Measurements from ENCODE around the gene RNF152. TPM values are rescaled to one million over a fixed set of nuclear protein-coding genes. Genes with fewer than 3 reads are reported as not detected.
"Not testable (repeated sequence)": the region's sequence is repeated elsewhere in the genome, so short reads cannot be mapped to it uniquely, and the experiment has no call there.

The RNF152 gene
- total and polyA plus RNA-seq, 5 donors, result 3.6 to 17.9 (median 10.9) TPM

GRCh38 chr18:61821748-61822147 lies 71.1 kb downstream of the RNF152 start:
- H3K27me3 ChIP-seq (ENCODE audit: control insufficient read depth, insufficient read depth), result no peaks in the 10 kb centered on the region
- no peak overlapping the region for H3K27ac ChIP-seq (ENCODE audit: low read length)
- intact Hi-C loops (cut with DNase I), result no loop called here
- DNase-seq (no peak), ATAC-seq (no peak)
- H3K4me3 ChIP-seq (ENCODE audit: low read length), result no peak overlapping the region
- H3K9me3 ChIP-seq (ENCODE audit: control insufficient read depth, low read length), result no peaks in the 10 kb centered on the region
- H3K4me1 ChIP-seq (ENCODE audit: control insufficient read depth, insufficient read depth, low read length), result no peaks in the 10 kb centered on the region
- 81% methylated on average over 4 of the region's 4 CpGs for WGBS

GRCh38 chr18:61820882-61821281 lies 71.9 kb downstream of the RNF152 start:
- ATAC-seq, result no peak
- 91% methylated on average over 1 of the region's 1 CpG for WGBS

GRCh38 chr18:61817086-61817485 lies 75.7 kb downstream of the RNF152 start:
- Histone ChIP-seq H3K9me3 (ENCODE audit: control insufficient read depth, low read length) (no peaks in the 10 kb centered on the region), H3K27ac (ENCODE audit: low read length) (no peak overlapping the region), H3K4me3 (ENCODE audit: low read length) (no peak overlapping the region), H3K27me3 (ENCODE audit: control insufficient read depth, insufficient read depth) (no peaks in the 10 kb centered on the region), H3K4me1 (ENCODE audit: control insufficient read depth, insufficient read depth, low read length) (no peaks in the 10 kb centered on the region)
- intact Hi-C loops (cut with DNase I), result no loop called here
- DNase-seq (no peak), ATAC-seq (no peak)
- WGBS, result 92% methylated on average over 5 of the region's 5 CpGs

More at GRCh38 chr18:61820882-61821281, 71.9 kb downstream of the RNF152 start:
- intact Hi-C loops (cut with DNase I), result no loop called here
- Histone ChIP-seq H3K27ac (ENCODE audit: low read length) (no peak overlapping the region), H3K4me3 (ENCODE audit: low read length) (no peak overlapping the region), H3K9me3 (ENCODE audit: control insufficient read depth, low read length) (no peaks in the 10 kb centered on the region), H3K4me1 (ENCODE audit: control insufficient read depth, insufficient read depth, low read length) (no peaks in the 10 kb centered on the region), H3K27me3 (ENCODE audit: control insufficient read depth, insufficient read depth) (no peaks in the 10 kb centered on the region)
- no peak for DNase-seq

- no peaks in the 10 kb centered on the region for H3K4me1 ChIP-seq (ENCODE audit: control insufficient read depth, insufficient read depth, low read length)
- WGBS, result 94% methylated on average over 29 of the region's 29 CpGs
These were observed 76.8 kb downstream of the RNF152 start for GRCh38 chr18:61815885-61816470.

GRCh38 chr18:61808286-61808685 lies 84.5 kb downstream of the RNF152 start:
- H3K9me3 ChIP-seq (ENCODE audit: control insufficient read depth, low read length), result no peaks in the 10 kb centered on the region
- WGBS, result 90% methylated on average over 3 of the region's 3 CpGs
- intact Hi-C loops (cut with DNase I), result no loop called here
- no peaks in the 10 kb centered on the region for H3K4me1 ChIP-seq (ENCODE audit: control insufficient read depth, insufficient read depth, low read length)
- no peaks in the 10 kb centered on the region for H3K27me3 ChIP-seq (ENCODE audit: control insufficient read depth, insufficient read depth)
- H3K27ac ChIP-seq (ENCODE audit: low read length), result no peak overlapping the region
- ATAC-seq (no peak), DNase-seq (no peak)
- no peak overlapping the region for H3K4me3 ChIP-seq (ENCODE audit: low read length)

More at GRCh38 chr18:61815885-61816470, 76.8 kb downstream of the RNF152 start:
- intact Hi-C loops (cut with DNase I), result no loop called here
- Histone ChIP-seq H3K9me3 (ENCODE audit: control insufficient read depth, low read length) (no peaks in the 10 kb centered on the region), H3K27me3 (ENCODE audit: control insufficient read depth, insufficient read depth) (no peaks in the 10 kb centered on the region), H3K27ac (ENCODE audit: low read length) (no peak overlapping the region), H3K4me3 (ENCODE audit: low read length) (no peak overlapping the region)
- peak in 2 of 3 donors; percentile 41 to 43 for DNase-seq
- peak in 1 of 2 donors; percentile 33 for ATAC-seq

GRCh38 chr18:61803393-61803792 lies 89.4 kb downstream of the RNF152 start:
- intact Hi-C loops (cut with DNase I), result no loop called here

DNA sequence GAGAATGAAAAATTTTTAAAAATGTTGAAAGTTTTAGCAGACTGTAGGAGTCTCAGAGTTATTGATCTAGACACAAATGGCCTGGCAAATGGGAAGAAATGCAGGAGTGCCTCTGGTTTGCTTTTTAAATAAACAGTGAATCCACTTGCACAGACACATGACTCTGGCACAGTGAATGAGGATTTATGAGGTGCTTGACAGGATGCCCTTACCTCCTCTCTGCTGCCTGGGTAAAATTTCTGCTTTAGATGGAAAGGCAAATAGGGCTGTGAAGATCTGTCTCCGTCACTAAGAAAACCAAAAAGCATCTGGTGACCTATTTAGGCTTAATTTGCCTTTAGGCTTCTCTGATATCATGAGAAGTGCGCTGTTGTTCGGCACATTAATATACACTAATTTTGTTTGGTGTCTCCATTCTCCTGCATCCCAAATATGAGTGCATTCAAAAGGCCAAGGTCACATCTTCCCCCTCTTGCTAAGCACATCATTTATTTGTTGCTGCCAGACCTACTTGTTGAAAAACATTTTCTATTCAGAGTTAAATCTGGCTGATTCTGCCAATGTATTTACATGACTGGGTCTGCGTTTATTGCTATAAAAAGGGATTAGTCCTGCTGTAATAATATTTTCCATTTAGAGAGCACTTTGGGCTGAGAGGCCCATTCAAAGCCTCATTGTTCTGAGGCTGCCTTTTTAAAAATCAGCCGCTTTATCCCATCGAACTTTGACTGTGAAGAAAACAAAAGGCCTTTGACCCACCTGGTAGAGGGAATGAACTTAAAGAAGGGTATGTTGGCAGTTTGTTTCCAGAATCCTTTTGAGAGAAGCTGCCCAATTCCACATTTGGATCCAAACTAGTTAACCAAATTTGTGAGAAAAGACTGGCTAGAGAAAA lies 94.9 kb downstream of the RNF152 start:
- H3K27ac ChIP-seq (ENCODE audit: low read length), result no peak overlapping the region
- H3K4me1 ChIP-seq (ENCODE audit: control insufficient read depth, insufficient read depth, low read length), result no peaks in the 10 kb centered on the region
- intact Hi-C loops (cut with DNase I), result no loop called here
- DNase-seq (no peak), ATAC-seq (no peak)
- WGBS, result 91% methylated on average over 6 of the region's 6 CpGs
- no peaks in the 10 kb centered on the region for H3K27me3 ChIP-seq (ENCODE audit: control insufficient read depth, insufficient read depth)
- no peak overlapping the region for H3K4me3 ChIP-seq (ENCODE audit: low read length)
- H3K9me3 ChIP-seq (ENCODE audit: control insufficient read depth, low read length), result no peaks in the 10 kb centered on the region

More at GRCh38 chr18:61803393-61803792, 89.4 kb downstream of the RNF152 start:
- ATAC-seq, result no peak
- DNase-seq, result no peak
- Histone ChIP-seq H3K27me3 (ENCODE audit: control insufficient read depth, insufficient read depth) (no peaks in the 10 kb centered on the region), H3K4me3 (ENCODE audit: low read length) (no peak overlapping the region), H3K9me3 (ENCODE audit: control insufficient read depth, low read length) (no peaks in the 10 kb centered on the region), H3K27ac (ENCODE audit: low read length) (no peak overlapping the region), H3K4me1 (ENCODE audit: control insufficient read depth, insufficient read depth, low read length) (no peaks in the 10 kb centered on the region)
- WGBS, result 70% methylated on average over 2 of the region's 2 CpGs

DNA sequence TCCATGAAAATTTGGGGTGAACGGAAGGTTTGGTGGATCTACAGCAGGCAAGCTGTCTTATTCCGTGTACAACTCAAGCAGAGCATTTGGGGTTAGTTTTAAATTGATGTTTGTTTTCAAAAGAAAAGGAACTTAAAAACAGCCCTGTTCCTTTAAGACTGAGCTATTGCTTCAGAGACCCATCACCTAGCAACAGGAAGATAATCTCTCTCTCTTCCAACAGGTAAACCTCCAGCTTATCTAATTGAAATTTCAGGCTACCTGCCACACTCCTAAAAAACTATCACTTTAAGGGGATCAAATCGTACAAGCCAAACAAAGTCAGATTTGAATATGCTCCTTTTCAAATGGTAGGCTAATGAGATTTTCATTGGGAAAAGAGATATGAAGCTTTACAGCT lies 101.8 kb downstream of the RNF152 start:
- intact Hi-C loops (cut with DNase I), result no loop called here
- no peaks in the 10 kb centered on the region for H3K27me3 ChIP-seq (ENCODE audit: control insufficient read depth, insufficient read depth)
- 86% methylated on average over 3 of the region's 3 CpGs for WGBS
- ATAC-seq (no peak), DNase-seq (no peak)
- H3K27ac ChIP-seq (ENCODE audit: low read length), result no peak overlapping the region
- no peaks in the 10 kb centered on the region for H3K9me3 ChIP-seq (ENCODE audit: control insufficient read depth, low read length)
- H3K4me3 ChIP-seq (ENCODE audit: low read length), result no peak overlapping the region
- no peaks in the 10 kb centered on the region for H3K4me1 ChIP-seq (ENCODE audit: control insufficient read depth, insufficient read depth, low read length)

GRCh38 chr18:61787011-61787670 lies 105.7 kb downstream of the RNF152 start:
- ATAC-seq; intact Hi-C loops (cut with DNase I); H3K27me3 ChIP-seq (ENCODE audit: control insufficient read depth, insufficient read depth); H3K9me3 ChIP-seq (ENCODE audit: control insufficient read depth, low read length); H3K4me3 ChIP-seq (ENCODE audit: low read length); H3K4me1 ChIP-seq (ENCODE audit: control insufficient read depth, insufficient read depth, low read length); H3K27ac ChIP-seq (ENCODE audit: low read length); DNase-seq: not testable (repeated sequence)
- WGBS, result 79% methylated on average over 1 of the region's 1 CpG

- Histone ChIP-seq H3K27me3 (ENCODE audit: control insufficient read depth, insufficient read depth) (no peaks in the 10 kb centered on the region), H3K4me1 (ENCODE audit: control insufficient read depth, insufficient read depth, low read length) (no peaks in the 10 kb centered on the region), H3K4me3 (ENCODE audit: low read length) (no peak overlapping the region), H3K9me3 (ENCODE audit: control insufficient read depth, low read length) (no peaks in the 10 kb centered on the region), H3K27ac (ENCODE audit: low read length) (no peak overlapping the region)
- no peak for ATAC-seq
- no peak for DNase-seq
- 54% methylated on average over 3 of the region's 3 CpGs for WGBS
- intact Hi-C loops (cut with DNase I), result no loop called here
These were observed 107.2 kb downstream of the RNF152 start for GRCh38 chr18:61785588-61785987.

- Histone ChIP-seq H3K4me1 (ENCODE audit: control insufficient read depth, insufficient read depth, low read length) (no peaks in the 10 kb centered on the region), H3K27me3 (ENCODE audit: control insufficient read depth, insufficient read depth) (no peaks in the 10 kb centered on the region), H3K9me3 (ENCODE audit: control insufficient read depth, low read length) (no peaks in the 10 kb centered on the region), H3K4me3 (ENCODE audit: low read length) (no peak overlapping the region), H3K27ac (ENCODE audit: low read length) (no peak overlapping the region)
- 33% methylated on average over 2 of the region's 2 CpGs for WGBS
- no peak for ATAC-seq
- intact Hi-C loops (cut with DNase I), result no loop called here
- no peak for DNase-seq
These were observed 108.0 kb downstream of the RNF152 start for GRCh38 chr18:61784834-61785233.

All from right cardiac atrium (tissue), 5 donors.